Metanephros (tissue), 2 donors: Measurements from ENCODE around the gene RABGAP1L. TPM values are rescaled to one million over a fixed set of nuclear protein-coding genes. Genes with fewer than 3 reads are reported as not detected.

Experiments
- small RNA-seq: library from RNA; depleted of rRNA; stranded (forward); fragments of <200 nt; gene quantifications from one replicate; pipeline ENCODE3, GENCODE V24; 2014; ENCODE audit warnings: low replicate concordance
- total RNA-seq: library from RNA; depleted of rRNA; stranded (reverse); fragments of >200 nt; gene quantifications from one replicate; pipeline ENCODE4 v1.2.3, GENCODE V29; 2014

Gene RABGAP1L
- total RNA-seq = 59.7 TPM

GRCh38 chr1:174159252-174160108 lies at the start of gene RABGAP1L:
RABGAP1L (plus strand) TSS chr1:174159520.

GRCh38 chr1:174447866-174448530 lies 288.7 kb downstream of the RABGAP1L start, which contains the start of gene GPR52:
GPR52 (plus strand) TSS chr1:174447964; CDS start chr1:174448112, 148 bp downstream.

GRCh38 chr1:174999936-175000696 lies 840.8 kb downstream of the RABGAP1L start, which contains the start of gene CACYBP:
CACYBP (plus strand) TSS chr1:174999947; CDS start chr1:175000181, 234 bp downstream.

GRCh38 chr1:175023043-175023921 lies 864.0 kb downstream of the RABGAP1L start, which contains the start of gene MRPS14:
MRPS14 (minus strand) TSS chr1:175023425; CDS start chr1:175023408, 17 bp downstream.

Small RNAs within 50 kb of the gene (small RNA-seq; reads per million reads assigned to genes)
- gene BANF1P4 (not detected), gene RF00019 (not detected), gene RNU6-307P (not detected)

Other genes starting within 250 kb of the RABGAP1L start
- gene SERPINC1, start 242.2 kb upstream of the RABGAP1L start, total RNA-seq = not detected
- 26.3 TPM for gene RC3H1, start 137.2 kb upstream of the RABGAP1L start, total RNA-seq